NB4 (cell line): ENCODE results near the gene DHX58.

ENCODE experiments used
- CTCF ChIP-seq: IDR thresholded peaks from one replicate; pipeline ENCODE4 v1.5.1; 2012; ENCODE audit warnings: low read depth, low read length
- MAX ChIP-seq: IDR thresholded peaks from 2 replicates; pipeline ENCODE4 v1.6.1; 2011; ENCODE audit warnings: low read depth, low read length
- MYC ChIP-seq: IDR thresholded peaks from 2 replicates; pipeline ENCODE4 v1.6.1; 2011; ENCODE audit warnings: low read depth, low read length
- POLR2A ChIP-seq: IDR thresholded peaks from 2 replicates; pipeline ENCODE4 v1.6.1; 2011; ENCODE audit warnings: mild to moderate bottlenecking; ENCODE audit not compliant: insufficient read length; ENCODE audit errors: extremely low read depth

GRCh38 chr17:42101513-42102292, 10.8 kb downstream of the DHX58 start:
- no peak for TF ChIP-seq POLR2A
- peak; percentile 96 for TF ChIP-seq CTCF
- no peak for TF ChIP-seq MYC
- no peak for TF ChIP-seq MAX
